ENCODE data around the gene PIK3C2B.
A peak's percentile ranks its signal among the peaks of the same experiment; 100 is the strongest.

PIK3C2B gene

DNA sequence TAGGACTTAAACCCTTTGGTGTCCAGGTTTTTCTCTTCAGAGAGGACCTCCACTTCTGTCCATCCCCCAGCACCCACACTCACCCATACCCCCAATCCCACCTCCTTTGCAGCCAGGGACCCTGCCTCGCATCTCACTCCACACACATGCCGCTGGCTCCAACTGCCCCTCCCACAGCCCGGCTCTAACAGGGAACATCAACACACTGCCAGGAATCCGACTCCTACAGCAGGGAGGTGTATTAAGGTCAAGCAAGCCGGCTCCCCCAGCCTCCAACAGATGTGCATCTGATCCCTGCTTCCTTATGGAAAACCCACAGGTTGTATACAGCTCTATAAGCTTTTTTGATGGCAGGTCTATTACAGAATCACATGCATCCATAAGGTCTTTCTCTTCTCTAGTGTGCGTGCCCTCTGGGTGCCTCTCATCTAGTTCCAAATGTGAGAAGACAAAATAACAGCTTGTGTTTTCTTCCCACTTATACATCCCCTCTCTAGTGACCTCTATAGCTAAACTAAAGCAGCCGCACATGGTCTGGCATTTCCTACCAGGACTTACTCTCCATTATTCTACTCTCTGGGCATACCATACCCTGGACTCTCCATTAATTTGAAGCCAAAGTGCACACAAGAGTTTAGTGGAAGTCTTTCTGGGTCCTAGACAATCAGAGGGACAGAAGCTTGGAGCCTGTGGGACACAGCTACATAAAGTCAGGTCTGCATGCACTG is 16.3 kb downstream of the PIK3C2B start:
- H3K4me3 Mint-ChIP-seq = no peak overlapping the region
- no peaks in the 10 kb centered on the region for H3K27me3 Mint-ChIP-seq
- H3K9me3 Mint-ChIP-seq = no peaks in the 10 kb centered on the region
- H3K27ac Mint-ChIP-seq = no peak overlapping the region
- no peak for DNase-seq
- H3K36me3 Mint-ChIP-seq (ENCODE audit: low read depth) = peaks cover 2% of the 10 kb centered on the region
- H3K4me1 Mint-ChIP-seq (ENCODE audit: low read depth) = peaks cover 59% of the 10 kb centered on the region

DNA sequence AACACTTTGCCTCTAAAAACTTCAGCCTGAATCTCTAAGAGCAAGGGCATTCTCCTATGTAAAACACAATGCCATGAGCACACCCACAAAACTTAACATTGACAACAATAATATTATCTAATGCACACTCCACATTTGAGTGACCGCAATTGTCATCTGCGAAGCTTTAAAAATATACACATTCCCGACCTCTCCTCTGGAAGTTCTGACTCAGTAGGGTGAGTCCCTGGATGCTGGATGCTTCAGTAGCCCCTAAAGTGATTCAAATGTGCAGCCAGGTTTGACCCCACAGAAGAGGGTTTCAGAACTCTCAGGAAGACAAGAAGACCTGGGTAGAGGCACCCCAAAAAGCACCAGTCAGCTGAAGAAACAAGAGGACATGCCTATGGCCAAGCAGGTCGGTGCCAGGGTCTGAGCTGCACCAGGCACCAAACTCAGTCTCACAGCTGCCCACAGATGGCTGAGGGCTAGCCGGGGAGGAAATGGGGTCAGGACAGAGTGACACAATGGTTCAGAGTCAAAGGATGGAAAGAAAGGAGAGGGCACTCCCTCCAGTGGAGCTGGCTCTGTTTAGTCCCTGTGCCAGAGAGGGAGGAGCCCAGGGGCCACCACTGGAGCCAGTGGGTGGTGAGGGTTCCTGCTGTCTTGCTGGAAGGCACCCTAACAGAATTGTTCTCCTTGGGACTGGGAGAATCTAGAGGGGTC is 17.4 kb downstream of the PIK3C2B start:
- Mint-ChIP-seq H3K4me1 (ENCODE audit: low read depth) (peaks cover 58% of the 10 kb centered on the region), H3K27ac (no peak overlapping the region)

DNA sequence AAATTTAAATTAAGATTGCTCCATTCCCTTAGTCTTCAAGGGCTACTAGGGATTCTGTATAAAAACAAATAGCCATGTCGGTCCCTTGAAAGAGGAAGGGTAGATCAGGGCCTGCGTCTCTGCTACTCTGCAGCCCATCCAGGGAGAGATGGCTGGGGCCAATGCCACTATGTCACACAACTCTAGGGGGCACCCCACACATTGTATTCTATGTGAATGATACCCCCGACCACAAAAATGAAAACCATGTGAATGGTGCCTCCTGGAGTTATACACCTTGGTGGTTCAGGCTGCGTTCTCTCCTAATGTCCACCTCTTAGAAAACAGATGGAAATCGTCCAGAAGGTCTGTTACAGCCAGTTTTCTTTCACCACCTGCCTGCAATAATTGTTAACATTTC is 18.0 kb downstream of the PIK3C2B start:
- H3K27me3 Mint-ChIP-seq = no peaks in the 10 kb centered on the region
- no peak overlapping the region for H3K4me3 Mint-ChIP-seq
- peaks cover 2% of the 10 kb centered on the region for H3K36me3 Mint-ChIP-seq (ENCODE audit: low read depth)
- H3K9me3 Mint-ChIP-seq = no peaks in the 10 kb centered on the region
- H3K27ac Mint-ChIP-seq = no peak overlapping the region
- no peak for DNase-seq
- H3K4me1 Mint-ChIP-seq (ENCODE audit: low read depth) = peaks cover 54% of the 10 kb centered on the region

More for the DNA sequence above, 17.4 kb downstream of the PIK3C2B start:
- Mint-ChIP-seq H3K36me3 (ENCODE audit: low read depth) (peaks cover 2% of the 10 kb centered on the region), H3K27me3 (no peaks in the 10 kb centered on the region), H3K4me3 (no peak overlapping the region), H3K9me3 (no peaks in the 10 kb centered on the region)
- no peak for DNase-seq

DNA sequence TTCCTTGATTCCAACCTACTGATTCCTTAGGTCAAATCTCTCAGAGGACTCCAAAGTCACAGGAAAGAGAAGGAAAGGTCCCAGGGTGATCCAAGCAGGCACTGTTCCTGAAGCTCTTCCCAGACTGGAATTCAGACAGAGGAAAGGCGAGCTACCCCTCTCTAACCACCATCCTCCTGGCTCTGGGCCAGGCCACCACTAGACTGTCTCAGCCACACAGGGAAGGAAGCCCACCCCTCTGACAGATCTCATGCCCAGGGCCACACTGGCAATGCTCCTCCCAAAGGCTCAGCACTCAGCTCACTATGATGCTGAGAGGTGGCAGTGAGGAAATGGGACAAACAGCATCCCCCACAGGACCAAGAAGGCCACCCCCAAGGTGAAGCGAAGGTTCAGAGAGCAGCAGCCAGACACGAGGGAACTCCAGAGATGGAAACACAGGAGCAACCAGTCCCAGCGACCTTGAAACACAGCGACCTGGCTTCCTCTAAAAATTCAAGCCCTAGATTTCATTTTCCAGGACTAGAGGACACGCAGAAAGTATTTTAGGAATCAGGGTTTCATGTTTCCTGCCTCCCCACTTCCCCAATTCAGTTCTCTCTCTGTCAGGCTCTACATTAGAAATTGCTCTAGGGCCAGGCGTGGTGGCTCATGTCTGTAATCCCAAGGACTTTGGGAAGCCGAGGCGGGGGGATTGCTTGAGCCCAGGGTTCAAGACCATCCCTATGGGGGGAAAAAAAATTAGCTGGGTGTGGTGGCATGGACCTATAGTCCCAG is 18.8 kb downstream of the PIK3C2B start:
- no peak for DNase-seq
- Mint-ChIP-seq H3K36me3 (ENCODE audit: low read depth) (peaks cover 2% of the 10 kb centered on the region), H3K9me3 (no peaks in the 10 kb centered on the region), H3K27me3 (no peaks in the 10 kb centered on the region), H3K27ac (no peak overlapping the region), H3K4me1 (ENCODE audit: low read depth) (peaks cover 46% of the 10 kb centered on the region), H3K4me3 (no peak overlapping the region)

DNA sequence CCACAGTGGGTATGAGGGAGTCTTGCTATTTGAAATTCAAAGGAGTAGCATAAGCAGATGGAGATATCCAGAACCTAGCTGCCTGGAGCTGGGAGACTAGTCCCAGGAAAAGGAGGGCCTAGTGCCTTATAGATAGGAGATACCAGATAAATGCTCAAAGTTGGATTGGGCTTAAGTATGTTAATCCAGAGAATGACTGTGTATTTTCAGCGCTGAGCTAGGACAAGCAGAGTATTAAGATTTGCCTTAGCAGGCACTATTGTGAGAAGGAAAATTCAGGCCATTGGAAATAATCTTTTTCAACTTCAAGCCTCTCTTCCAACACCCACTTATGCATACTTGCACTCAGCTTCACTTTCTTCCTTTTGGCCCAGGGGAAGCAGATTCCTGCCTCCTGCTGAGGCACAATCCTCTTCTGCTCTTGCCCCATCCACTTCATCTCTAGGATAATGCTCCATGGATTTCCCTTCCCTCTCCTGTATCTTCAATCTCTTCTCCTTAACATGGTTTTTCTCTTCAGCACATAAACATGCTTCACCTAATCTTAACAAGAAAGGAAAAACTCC is 21.1 kb downstream of the PIK3C2B start:
- Mint-ChIP-seq H3K36me3 (ENCODE audit: low read depth) (peaks cover 17% of the 10 kb centered on the region), H3K27ac (no peak overlapping the region), H3K4me1 (ENCODE audit: low read depth) (peaks cover 24% of the 10 kb centered on the region), H3K4me3 (no peak overlapping the region), H3K27me3 (no peaks in the 10 kb centered on the region), H3K9me3 (no peaks in the 10 kb centered on the region)
- DNase-seq = no peak

DNA sequence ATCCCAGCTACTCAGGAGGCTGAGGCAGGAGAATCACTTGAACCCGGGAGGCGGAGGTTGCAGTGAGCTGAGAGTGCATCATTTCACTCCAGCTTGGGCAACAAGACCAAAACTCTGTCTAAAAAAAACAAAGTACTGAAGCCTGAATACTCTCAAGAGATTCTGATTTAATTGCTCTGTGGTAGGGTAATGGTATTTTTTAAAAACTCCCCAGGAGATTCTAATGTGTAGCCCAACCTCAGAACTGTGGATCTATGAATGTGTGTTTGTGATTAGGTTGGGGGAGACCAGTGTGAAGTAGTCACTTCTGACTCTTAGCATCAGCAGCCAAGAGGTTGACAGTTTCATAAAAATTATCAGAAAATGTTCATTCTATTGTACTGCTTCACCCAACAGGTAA is 21.9 kb downstream of the PIK3C2B start:
- H3K4me3 Mint-ChIP-seq = no peak overlapping the region
- peaks cover 25% of the 10 kb centered on the region for H3K36me3 Mint-ChIP-seq (ENCODE audit: low read depth)
- H3K27me3 Mint-ChIP-seq = no peaks in the 10 kb centered on the region
- H3K4me1 Mint-ChIP-seq (ENCODE audit: low read depth) = peaks cover 20% of the 10 kb centered on the region
- DNase-seq = no peak
- no peaks in the 10 kb centered on the region for H3K9me3 Mint-ChIP-seq
- H3K27ac Mint-ChIP-seq = peak overlapping the region; percentile 60

DNA sequence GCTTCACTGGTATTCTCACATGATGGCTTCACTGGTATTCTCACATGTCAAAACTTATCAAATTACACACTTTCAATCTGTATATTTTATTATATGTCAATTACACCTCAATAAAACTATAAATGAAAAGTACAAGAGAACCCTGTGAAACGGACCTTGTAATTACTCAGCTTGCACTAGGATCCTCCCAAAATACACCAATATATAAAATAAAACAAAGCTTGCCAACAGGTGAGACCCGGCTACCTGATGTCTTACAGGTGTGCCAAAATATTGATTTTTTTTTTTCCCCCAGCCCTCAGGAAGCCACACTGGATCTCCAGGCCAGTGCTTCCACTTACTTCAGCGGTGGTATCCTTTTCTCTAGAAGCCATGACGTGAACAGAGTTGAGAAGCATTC is 22.9 kb downstream of the PIK3C2B start:
- peaks cover 27% of the 10 kb centered on the region for H3K36me3 Mint-ChIP-seq (ENCODE audit: low read depth)
- H3K27me3 Mint-ChIP-seq = no peaks in the 10 kb centered on the region
- H3K9me3 Mint-ChIP-seq = no peaks in the 10 kb centered on the region
- H3K4me1 Mint-ChIP-seq (ENCODE audit: low read depth) = peaks cover 14% of the 10 kb centered on the region
- DNase-seq = no peak
- no peak overlapping the region for H3K4me3 Mint-ChIP-seq
- no peak overlapping the region for H3K27ac Mint-ChIP-seq

DNA sequence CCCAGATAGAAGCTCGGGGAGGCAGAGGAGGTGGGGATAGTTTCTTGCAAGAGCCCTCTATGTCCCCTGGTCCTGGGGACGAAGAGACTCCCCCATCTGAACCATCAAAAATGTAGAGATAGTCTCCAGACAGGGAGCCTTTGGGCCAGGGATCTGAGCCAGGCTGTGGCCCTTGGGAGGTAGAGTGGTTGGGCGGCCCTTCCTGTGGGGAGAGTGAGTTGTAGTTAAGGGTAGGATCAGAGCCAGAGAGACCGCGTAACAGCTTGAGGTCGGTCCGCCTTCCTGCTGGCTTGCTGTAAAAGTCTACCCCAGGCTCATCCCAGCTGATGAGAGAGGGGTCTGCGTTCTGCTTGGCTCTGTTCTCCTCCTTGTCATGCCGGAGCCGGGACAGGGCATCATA is 25.3 kb downstream of the PIK3C2B start:
- Mint-ChIP-seq H3K9me3 (no peaks in the 10 kb centered on the region), H3K4me3 (no peak overlapping the region), H3K36me3 (ENCODE audit: low read depth) (peaks cover 30% of the 10 kb centered on the region), H3K4me1 (ENCODE audit: low read depth) (peaks cover 25% of the 10 kb centered on the region), H3K27ac (no peak overlapping the region), H3K27me3 (no peaks in the 10 kb centered on the region)
- peak; percentile 9 for DNase-seq

DNA sequence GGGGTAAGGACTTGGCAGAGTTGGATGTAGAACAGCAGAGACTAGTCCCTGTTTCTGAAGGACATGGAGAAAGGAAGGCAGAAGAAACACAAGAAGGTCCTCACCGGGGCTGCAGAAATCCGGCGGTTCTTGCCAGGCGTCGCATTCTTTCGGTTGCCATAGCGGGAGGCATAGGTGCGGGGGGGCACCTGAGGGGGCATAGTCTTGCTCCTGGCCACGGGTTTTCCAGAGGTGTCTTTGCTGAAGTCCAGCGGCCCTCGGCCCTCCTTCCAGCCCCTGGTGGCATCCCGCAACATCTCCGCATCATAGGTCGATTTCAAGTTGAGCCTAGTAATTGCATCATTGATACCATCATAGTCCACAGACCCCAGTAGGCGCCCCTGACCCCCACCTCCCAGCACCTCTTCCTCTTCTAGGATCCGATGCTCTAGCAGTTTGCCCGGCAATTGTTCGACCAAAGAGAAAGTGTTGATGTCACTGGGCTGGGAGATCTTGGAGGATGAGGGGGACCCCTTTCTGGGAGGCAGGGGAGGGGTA is 25.8 kb downstream of the PIK3C2B start:
- Mint-ChIP-seq H3K27ac (no peak overlapping the region), H3K9me3 (no peaks in the 10 kb centered on the region), H3K4me1 (ENCODE audit: low read depth) (peaks cover 30% of the 10 kb centered on the region), H3K36me3 (ENCODE audit: low read depth) (peaks cover 34% of the 10 kb centered on the region), H3K4me3 (no peak overlapping the region), H3K27me3 (no peaks in the 10 kb centered on the region)
- no peak for DNase-seq

DNA sequence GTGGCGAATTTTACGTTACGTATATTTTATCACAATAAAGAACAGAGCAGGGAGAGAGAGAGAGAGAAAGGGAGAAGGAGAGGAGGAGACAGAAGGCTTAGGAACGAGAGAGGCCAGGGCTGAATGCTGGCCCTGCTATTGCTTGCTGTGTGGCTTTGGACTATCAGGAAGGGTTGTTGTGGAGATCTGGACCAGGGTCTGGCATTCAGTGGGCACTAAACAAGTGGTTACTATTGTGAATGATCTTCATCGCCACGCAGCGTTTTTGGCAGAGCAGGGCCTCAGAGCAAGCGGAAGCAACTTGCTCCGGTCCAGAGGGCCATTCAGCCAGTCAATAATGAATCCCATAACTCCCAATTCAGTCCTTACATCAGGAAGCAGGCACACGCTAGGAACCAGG is 26.4 kb downstream of the PIK3C2B start:
- no peak for DNase-seq
- Mint-ChIP-seq H3K9me3 (no peaks in the 10 kb centered on the region), H3K27me3 (no peaks in the 10 kb centered on the region), H3K4me1 (ENCODE audit: low read depth) (peaks cover 36% of the 10 kb centered on the region), H3K4me3 (no peak overlapping the region), H3K27ac (no peak overlapping the region), H3K36me3 (ENCODE audit: low read depth) (peaks cover 40% of the 10 kb centered on the region)

DNA sequence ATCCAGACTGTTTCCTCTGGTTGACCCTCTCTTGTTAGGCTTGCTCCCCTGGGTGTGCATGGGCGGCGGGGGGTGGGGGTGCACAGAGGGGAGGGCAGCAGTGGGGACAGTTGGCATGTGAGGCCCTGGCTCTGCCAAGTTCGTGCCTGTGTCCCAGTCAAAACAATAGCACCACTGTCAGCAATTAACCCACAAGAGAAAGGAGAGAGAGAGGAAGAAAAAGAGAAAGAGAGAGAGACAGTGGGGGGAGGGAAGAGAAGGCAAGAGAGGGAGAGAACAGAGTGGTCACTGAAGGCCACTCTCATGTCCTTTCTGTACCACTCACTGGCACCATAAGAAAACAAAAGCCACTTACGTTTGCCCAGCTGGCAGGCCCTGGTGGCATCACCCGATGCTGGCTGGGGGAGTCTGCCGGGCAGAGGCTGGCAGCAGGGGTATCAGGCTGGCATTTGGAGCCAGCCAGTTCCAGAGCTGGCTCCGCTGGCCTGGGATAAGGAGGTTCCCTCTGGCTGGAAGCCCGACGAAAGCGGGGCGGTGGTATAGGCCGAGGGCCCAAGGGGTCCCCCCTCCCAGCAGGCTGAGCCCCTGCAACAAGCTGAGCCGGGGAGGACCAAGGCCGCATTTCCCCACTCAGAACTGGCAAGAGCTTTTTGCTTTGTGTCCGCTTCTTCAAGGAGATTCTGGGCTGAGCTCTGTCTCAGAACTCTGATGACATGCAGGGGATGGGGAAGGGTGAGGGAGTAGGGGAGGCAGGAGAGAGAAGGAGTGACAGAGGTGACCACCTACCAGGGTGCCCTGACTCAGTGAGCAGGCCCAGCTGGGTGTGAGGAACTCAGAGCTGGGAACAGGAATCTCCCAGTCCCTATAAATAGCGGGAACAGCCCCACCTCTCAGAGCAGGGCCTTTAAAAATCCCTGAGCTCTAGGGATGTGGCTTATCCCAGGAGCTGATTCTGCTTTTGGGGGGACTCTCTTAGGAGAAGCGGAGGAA is 27.9 kb downstream of the PIK3C2B start:
- H3K27ac Mint-ChIP-seq = peak overlapping the region; percentile 44
- H3K9me3 Mint-ChIP-seq = no peaks in the 10 kb centered on the region
- no peak overlapping the region for H3K4me3 Mint-ChIP-seq
- peaks cover 48% of the 10 kb centered on the region for H3K4me1 Mint-ChIP-seq (ENCODE audit: low read depth)
- peak; percentile 25 for DNase-seq
- no peaks in the 10 kb centered on the region for H3K27me3 Mint-ChIP-seq
- H3K36me3 Mint-ChIP-seq (ENCODE audit: low read depth) = peaks cover 43% of the 10 kb centered on the region

DNA sequence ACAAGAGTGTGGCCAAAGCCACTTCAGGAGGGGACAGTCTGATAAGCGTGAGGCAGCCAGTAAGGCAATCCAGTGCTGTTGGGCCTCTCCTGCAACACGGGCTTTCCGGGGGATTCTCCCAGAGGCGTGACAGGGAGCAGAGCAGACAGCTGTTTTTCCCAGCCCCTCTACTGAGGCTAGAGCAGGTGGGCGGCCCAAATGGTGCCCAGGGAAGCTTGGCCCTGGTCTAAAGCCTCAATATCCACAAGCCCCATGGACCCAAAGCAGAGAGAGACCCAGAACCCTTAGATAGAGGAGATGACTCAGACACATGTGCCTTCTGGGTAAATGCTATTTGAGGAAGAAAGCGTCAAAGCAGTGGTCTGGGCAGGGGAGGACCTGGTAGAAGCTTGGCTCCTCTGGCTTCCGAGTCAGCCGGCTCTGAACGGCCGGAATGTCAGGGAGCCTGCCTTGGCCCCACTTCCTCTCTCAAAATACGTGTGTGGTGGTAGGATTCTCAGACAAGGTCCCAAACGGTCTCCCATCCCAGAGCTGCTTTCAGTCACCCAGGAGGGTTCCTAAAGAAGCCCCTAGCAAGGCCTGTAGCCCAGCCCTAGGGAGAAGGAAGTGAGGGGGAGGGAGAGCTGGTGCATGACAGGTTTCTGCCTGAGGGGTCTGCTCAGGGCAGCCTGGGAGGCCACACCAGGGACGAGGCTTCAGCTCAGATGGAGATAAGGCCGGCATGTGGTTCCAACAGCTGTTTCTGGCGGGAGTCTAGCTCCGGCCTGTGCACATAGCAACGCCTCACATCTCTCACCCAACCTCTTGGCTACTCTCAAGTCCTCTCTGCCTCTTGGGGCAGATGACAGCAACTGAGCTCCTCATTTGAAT is 28.8 kb downstream of the PIK3C2B start:
- Mint-ChIP-seq H3K4me3 (no peak overlapping the region), H3K27me3 (no peaks in the 10 kb centered on the region), H3K27ac (peak overlapping the region; percentile 87), H3K4me1 (ENCODE audit: low read depth) (peaks cover 57% of the 10 kb centered on the region), H3K9me3 (no peaks in the 10 kb centered on the region), H3K36me3 (ENCODE audit: low read depth) (peaks cover 49% of the 10 kb centered on the region)
- no peak for DNase-seq

DNA sequence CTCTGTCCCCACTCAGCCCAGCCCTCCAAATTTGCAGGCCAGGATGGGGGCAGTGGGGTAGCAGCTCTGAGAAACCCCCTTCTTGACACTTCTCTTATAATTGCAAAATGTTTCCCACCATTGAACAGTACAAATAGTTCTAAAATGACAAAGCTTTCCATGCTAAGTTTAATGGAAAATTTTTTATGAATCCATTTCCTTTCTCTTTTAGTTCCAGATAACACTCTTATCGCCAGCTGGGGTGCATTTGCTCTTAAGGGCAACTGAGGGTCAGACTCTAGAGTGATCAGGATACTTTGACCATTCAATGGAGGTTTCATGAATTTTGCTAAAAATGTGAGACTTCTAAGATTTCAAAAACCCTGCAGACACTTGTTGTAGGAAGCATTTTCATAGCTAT is 29.9 kb downstream of the PIK3C2B start:
- Mint-ChIP-seq H3K4me1 (ENCODE audit: low read depth) (peaks cover 63% of the 10 kb centered on the region), H3K9me3 (no peaks in the 10 kb centered on the region), H3K27me3 (no peaks in the 10 kb centered on the region), H3K4me3 (no peak overlapping the region), H3K36me3 (ENCODE audit: low read depth) (peaks cover 54% of the 10 kb centered on the region), H3K27ac (peak overlapping the region; percentile 87)
- DNase-seq = no peak
